COLO829 (cell line): ENCODE data around the gene CRAMP1.
A peak's percentile ranks its signal among the peaks of the same experiment; 100 is the strongest.
"Not testable (repeated sequence)": the region's sequence is repeated elsewhere in the genome, so short reads cannot be mapped to it uniquely, and the experiment has no call there.

Experiments
- DNase-seq: peaks from one replicate; pipeline ENCODE4 v3.0.0; 2012; ENCODE audit warnings: low spot score

The CRAMP1 gene

DNA sequence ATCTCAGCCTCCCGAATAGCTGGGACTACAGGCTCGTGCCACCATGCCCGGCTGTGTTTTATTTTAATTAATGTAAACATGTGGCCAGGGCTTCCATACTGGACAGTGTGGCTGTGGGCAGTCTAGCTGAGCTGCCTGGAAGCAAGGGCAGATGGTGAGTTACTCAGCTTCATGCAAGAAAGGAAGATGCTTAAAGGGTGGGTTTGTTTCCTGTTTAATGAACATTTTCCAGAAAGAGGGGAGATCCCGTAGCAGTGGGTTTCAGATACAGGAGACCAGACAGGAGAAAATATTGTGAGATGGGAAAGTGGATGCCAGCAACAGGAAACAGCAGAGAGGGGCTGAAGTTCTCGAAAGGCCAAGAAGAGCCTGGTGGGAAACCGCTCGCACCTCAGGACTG is 101.2 kb downstream of the CRAMP1 start:
- no peak for DNase-seq

DNA sequence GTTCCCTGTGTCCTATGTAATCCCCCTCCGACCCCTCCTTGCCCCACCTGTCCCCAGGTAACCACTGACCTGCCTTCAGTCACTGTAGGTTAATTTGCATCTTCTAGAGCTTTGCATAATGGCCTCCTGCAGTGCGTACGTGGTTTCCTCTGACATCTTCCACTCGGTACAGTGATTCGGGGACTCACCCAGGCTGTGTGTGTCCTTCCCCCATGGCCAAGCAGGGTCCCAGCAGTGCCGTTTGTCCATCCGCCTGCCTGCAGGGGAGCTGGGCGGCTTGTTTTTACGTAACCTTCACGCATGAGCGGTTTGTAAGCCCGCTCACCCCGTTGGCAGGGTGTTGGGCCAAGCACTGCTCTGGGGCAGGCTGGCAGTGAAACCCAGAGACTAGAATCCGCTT is 101.8 kb downstream of the CRAMP1 start:
- no peak for DNase-seq

DNA sequence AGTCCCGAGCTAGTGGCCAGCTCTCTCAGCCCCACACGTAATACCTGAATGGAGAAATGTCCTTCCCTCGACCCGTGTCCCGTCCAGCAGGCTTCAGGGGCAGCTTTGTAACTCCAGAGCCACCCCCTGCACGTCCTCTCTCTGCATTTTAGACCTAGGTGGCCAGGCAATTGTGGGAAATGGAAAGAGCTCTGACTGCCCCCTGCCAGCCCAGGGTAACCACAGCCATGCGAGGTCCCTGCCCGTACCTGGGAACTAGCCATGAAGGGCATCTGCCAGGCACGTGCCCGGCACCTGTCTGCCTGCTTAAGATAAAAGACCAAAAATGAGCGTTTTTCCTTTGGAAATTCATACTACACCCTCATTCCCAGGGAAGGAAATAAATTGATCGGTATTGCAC is 103.1 kb downstream of the CRAMP1 start:
- no peak for DNase-seq

DNA sequence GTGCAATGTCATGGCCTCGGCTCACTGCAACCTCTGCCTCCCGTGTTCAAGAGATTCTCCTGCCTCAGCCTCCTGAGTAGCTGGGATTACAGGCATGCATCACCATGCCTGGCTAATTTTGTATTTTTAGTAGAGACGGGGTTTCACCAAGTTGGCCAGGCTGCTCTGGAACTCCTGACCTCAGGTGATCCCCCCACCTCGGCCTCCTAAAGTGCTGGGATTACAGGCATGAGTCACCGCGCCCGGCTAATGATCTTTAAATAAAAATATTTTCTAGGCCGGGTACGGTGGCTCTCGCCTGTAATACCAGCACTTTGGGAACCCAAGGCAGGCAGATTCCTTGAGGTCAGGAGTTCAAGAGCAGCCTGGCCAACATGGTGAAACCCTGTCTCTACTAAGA is 106.1 kb downstream of the CRAMP1 start:
- not testable (repeated sequence) for DNase-seq

DNA sequence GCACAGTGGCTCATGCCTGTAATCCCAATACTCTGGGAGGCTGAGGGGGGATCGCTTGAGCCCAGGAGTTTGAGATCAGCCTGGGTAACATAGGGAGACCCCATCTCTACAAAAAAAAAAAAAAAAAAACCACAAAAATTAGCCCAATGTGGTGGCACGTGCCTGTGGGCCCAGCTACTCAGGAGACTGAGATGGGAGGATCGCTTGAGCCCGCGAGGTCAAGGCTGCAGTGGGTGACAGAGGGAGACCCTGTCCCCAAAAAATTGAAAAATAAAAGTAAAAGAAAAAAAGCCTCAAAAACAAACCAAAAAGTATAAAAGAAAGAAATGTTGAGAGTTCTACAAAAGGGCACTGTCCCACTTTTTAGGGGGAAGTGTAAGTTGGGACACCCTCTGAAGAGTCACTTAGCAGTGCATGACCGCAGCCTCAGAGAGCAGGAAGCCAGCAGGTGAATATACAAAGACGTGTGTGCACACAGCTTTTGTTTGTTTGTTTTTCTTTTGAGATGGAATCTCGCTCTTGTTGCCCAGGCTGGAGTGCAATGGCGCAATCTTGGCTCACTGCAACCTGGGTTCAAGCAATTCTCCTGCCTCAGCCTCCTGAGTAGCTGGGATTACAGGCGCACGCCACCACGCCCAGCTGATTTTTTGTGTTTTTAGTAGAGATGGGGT is 107.5 kb downstream of the CRAMP1 start:
- not testable (repeated sequence) for DNase-seq

DNA sequence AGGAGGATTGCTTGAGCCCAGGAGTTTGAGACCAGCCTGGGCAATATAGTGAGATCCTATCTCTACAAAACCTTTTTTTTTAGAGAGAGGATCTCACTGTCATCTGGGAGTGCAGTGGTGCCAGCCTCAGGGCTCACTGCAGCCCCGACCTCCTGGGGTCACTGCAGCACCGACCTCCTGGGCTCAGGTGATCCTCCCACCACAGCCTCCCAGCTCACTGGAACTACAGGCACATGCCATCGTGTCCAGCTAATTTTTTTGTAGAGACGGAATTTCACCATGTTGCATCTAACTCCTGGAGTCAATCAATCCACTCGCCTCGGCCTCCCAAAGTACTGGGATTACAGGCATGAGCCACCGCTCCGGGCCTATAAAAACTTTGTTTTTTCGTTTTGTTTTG is 109.2 kb downstream of the CRAMP1 start:
- no peak for DNase-seq

DNA sequence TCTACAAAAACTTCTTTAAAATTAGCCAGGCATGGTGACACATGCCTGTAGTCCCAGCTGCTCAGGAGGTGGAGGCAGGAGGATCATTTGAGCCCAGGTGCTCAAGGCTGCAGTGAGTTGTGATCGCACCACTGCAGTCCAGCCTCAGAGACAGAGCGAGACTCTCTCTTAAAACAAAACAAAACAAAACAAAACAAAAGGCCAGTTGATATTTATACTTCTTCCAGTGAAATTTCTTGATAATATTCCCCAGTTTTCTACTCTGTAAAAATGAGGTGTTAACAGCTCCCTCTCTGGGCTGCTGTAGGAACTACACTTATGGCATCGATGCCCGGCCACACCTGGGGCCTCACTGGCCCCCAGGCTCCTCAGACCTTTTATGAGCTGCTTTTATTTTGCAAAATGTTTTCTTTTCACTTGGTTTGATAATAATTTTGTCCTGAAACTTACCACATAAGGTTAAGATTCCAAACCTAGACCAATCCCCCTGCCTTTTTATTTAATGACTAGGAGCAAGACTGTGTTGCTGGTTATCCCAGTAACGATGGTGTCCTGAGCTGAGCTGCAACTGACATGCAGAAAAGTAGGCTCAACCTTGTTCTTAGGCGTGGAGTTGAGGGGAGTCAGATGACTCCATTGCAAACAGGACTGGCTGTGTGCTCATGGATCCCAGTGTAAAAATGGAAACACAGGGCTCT is 111.4 kb downstream of the CRAMP1 start:
- DNase-seq: peak; percentile 15

DNA sequence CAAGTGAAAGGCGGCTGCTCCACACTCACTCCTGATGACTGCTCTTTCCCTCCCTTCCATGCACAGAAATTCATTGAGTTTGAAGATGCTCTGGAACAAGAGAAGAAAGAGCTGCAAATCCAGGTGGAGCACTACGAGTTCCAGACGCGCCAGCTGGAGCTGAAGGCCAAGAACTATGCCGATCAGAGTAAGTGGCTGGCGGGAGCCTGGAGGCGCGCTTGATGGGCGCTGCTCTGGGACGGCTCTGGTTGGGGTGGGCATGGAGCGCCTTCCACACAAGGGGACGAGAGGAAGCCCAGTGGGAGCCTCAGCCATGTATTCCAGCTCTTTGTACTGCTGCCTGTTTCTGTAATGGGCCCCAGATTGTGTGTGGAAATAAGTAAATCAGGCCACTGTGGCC is 112.3 kb downstream of the CRAMP1 start:
- no peak for DNase-seq

DNA sequence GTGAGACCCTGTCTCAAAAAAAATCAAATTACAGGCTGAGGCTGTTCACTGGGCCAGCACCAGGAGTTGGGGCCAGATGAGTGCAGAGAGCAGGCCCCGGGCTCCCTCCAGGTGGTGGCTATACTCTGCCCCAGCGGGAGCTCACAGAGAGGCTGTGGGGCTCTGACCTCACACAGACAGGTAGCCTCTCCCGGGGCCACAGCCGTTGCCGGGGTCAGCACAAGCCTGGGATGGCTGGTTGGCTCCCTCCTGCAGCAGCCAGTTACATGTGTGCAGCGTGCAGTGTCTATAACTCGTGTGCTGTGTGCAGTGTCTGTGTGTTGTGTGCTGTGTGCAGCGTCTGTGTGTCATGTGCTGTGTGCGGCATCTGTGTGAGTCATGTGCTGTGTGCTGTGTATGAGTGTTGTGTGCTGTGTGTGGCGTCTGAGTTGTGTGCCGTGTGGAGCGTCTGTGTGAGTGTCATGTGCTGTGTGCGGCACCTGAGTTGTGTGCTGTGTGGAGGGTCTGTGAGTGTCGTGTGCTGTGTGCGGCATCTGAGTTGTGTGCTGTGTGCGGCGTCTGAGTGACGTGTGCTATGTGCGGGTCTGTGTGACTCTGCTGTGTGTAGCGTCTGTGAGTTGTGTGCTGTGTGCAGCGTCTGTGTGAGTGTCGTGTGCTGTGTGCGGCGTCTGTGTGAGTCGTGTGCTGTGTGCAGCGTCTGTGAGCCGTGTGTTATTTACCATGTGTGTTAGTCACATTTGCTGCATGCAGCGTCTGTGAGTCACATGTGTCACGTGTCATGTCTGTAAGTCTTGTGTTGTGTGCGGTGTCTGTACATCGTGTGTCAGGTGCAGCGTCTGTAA is 114.7 kb downstream of the CRAMP1 start:
- no peak for DNase-seq
